ENCODE measurements around the gene SLC29A2. TPM values are rescaled to one million over a fixed set of nuclear protein-coding genes. Genes with fewer than 3 reads are reported as not detected.

Gene SLC29A2
- polyA plus RNA-seq, 1 of the 3 experiments (the other 2 are of a cell fraction) = 3.2 TPM

DNA sequence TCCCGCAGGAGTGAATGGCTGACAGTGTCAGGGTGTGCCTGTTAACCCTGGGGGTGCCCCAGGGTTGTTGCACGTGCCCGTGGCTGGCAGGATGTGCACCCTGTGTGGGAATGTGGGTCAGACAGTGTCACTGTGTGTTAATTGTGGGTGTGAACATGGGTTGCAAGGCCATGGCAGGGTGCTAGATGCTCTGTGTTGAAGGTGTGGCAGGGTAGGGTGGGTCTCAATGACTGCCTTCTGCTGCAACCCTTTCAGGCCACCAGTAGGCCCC, 43.6 kb downstream of the SLC29A2 start:
- ChIA-PET CTCF (interaction anchor here (1.5 kb wide), 1 partner anchor 10 kb away, joined by 4 read pairs; no protein-coding TSS in a partner anchor), POLR2A (no interaction called here)
- no peaks in the 10 kb centered on the region for H3K27me3 ChIP-seq (ENCODE audit: insufficient read depth)
- H3K9ac ChIP-seq = no peak overlapping the region
- no peak for DNase-seq
- peak overlapping the region; percentile 13 to 80; a peak in 3 of 4 replicates for H3K27ac ChIP-seq (ENCODE audit: low read depth in 2 of 2, low read length in 1 of 2)
- no peaks in the 10 kb centered on the region for H3K9me3 ChIP-seq
- H3K4me2 ChIP-seq = peak overlapping the region; percentile 66; the same call in 1 of the 2 replicates
- TF ChIP-seq, protein P1, sequence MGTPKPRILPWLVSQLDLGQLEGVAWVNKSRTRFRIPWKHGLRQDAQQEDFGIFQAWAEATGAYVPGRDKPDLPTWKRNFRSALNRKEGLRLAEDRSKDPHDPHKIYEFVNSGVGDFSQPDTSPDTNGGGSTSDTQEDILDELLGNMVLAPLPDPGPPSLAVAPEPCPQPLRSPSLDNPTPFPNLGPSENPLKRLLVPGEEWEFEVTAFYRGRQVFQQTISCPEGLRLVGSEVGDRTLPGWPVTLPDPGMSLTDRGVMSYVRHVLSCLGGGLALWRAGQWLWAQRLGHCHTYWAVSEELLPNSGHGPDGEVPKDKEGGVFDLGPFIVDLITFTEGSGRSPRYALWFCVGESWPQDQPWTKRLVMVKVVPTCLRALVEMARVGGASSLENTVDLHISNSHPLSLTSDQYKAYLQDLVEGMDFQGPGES (IDR thresholded peaks at IDR 0.05; ENCODE audit: low read depth, low read length) = no peak
- TF ChIP-seq, protein P2, sequence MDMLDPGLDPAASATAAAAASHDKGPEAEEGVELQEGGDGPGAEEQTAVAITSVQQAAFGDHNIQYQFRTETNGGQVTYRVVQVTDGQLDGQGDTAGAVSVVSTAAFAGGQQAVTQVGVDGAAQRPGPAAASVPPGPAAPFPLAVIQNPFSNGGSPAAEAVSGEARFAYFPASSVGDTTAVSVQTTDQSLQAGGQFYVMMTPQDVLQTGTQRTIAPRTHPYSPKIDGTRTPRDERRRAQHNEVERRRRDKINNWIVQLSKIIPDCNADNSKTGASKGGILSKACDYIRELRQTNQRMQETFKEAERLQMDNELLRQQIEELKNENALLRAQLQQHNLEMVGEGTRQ (IDR thresholded peaks at IDR 0.05; ENCODE audit: borderline replicate concordance, low read depth, low read length) = no peak
- TF ChIP-seq, protein P3, sequence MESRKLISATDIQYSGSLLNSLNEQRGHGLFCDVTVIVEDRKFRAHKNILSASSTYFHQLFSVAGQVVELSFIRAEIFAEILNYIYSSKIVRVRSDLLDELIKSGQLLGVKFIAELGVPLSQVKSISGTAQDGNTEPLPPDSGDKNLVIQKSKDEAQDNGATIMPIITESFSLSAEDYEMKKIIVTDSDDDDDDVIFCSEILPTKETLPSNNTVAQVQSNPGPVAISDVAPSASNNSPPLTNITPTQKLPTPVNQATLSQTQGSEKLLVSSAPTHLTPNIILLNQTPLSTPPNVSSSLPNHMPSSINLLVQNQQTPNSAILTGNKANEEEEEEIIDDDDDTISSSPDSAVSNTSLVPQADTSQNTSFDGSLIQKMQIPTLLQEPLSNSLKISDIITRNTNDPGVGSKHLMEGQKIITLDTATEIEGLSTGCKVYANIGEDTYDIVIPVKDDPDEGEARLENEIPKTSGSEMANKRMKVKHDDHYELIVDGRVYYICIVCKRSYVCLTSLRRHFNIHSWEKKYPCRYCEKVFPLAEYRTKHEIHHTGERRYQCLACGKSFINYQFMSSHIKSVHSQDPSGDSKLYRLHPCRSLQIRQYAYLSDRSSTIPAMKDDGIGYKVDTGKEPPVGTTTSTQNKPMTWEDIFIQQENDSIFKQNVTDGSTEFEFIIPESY (IDR thresholded peaks at IDR 0.05; ENCODE audit: borderline replicate concordance, low read depth) = no peak
- TF ChIP-seq, protein P4, sequence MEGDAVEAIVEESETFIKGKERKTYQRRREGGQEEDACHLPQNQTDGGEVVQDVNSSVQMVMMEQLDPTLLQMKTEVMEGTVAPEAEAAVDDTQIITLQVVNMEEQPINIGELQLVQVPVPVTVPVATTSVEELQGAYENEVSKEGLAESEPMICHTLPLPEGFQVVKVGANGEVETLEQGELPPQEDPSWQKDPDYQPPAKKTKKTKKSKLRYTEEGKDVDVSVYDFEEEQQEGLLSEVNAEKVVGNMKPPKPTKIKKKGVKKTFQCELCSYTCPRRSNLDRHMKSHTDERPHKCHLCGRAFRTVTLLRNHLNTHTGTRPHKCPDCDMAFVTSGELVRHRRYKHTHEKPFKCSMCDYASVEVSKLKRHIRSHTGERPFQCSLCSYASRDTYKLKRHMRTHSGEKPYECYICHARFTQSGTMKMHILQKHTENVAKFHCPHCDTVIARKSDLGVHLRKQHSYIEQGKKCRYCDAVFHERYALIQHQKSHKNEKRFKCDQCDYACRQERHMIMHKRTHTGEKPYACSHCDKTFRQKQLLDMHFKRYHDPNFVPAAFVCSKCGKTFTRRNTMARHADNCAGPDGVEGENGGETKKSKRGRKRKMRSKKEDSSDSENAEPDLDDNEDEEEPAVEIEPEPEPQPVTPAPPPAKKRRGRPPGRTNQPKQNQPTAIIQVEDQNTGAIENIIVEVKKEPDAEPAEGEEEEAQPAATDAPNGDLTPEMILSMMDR (IDR thresholded peaks at IDR 0.05) = no peak
- 67% methylated on average over 1 of the region's 3 CpGs for WGBS (ENCODE audit: low lambda C conversion rate)
- H3K36me3 ChIP-seq (replicated peaks in 1 of 2; ENCODE audit: control insufficient read depth in 1 of 2, insufficient read depth in 2 of 2, low read length in 1 of 2) = peaks cover 2 to 11% of the 10 kb centered on the region in 2 experiments
- H2AFZ ChIP-seq (ENCODE audit: low read depth) = no peak overlapping the region
- H3K79me2 ChIP-seq (ENCODE audit: insufficient read depth) = no peaks in the 10 kb centered on the region
- peaks cover 28 to 36% of the 10 kb centered on the region in 2 experiments; a peak in 3 of 4 replicates for H3K4me1 ChIP-seq (ENCODE audit: control insufficient read depth in 1 of 2, insufficient read depth in 2 of 2, low read depth in 1 of 2, low read length in 1 of 2)
- H3K4me3 ChIP-seq (ENCODE audit: low read depth in 2 of 2, low read length in 1 of 2) = no peak overlapping the region; a peak in 1 of 4 replicates
- H3F3A ChIP-seq (replicated peaks; ENCODE audit: insufficient read depth) = peaks cover 9% of the 10 kb centered on the region
- no peaks in the 10 kb centered on the region for H4K20me1 ChIP-seq (ENCODE audit: insufficient read depth)
- no peaks in the 10 kb centered on the region for H3K9me2 ChIP-seq

DNA sequence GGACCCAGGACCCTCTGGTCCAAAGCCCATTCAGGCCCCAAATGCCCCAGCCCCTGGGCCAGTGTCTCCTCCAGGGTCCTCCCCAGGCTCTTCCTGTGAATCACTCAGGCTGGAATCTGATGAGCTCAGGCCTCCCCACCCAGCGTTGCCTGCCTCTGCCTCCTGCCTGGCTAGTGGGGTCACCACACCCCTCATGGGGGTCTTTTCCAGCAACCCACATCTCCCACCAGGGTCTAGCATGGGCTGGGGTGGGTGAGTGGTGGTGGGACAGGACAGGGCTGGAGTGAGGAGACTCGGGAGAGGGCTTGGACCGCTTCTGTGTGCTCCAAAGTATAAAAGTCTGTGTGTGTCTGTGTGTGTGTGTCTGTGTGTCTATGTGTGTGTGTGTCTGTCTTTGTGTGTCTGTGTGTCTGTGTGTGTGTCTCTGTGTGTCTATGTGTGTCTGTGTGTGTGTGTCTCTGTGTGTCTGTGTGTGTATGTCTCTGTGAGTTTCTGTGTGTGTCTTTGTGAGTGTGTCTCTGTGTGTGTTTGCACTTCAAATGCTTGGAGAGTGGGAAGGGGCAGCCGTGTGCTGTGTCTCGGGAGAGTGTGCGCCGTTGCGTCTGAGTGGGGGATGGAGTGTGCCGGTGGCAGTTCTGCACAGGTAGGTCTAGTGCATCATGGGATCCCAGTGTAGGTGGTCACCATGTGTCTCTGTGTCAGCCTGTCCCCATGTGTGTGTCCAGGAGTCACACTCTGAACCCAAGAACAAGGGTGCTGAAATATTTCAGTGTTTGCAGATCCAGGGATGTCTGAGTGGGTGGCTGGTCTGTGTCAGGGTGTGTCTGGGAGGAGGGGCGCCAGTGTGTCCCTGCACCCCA, 44.2 kb downstream of the SLC29A2 start:
- Histone ChIP-seq H3K4me1 (ENCODE audit: control insufficient read depth in 1 of 2, insufficient read depth in 2 of 2, low read depth in 1 of 2, low read length in 1 of 2) (peaks cover 28 to 36% of the 10 kb centered on the region in 2 experiments; a peak in 3 of 4 replicates), H3K4me2 (peak overlapping the region; percentile 66), H3K36me3 (replicated peaks in 1 of 2; ENCODE audit: control insufficient read depth in 1 of 2, insufficient read depth in 2 of 2, low read length in 1 of 2) (peaks cover 0 to 6% of the 10 kb centered on the region in 2 experiments), H3K9me2 (no peaks in the 10 kb centered on the region), H3F3A (replicated peaks; ENCODE audit: insufficient read depth) (peaks cover 9% of the 10 kb centered on the region), H3K9me3 (no peaks in the 10 kb centered on the region), H3K79me2 (ENCODE audit: insufficient read depth) (no peaks in the 10 kb centered on the region), H2AFZ (ENCODE audit: low read depth) (no peak overlapping the region), H3K4me3 (ENCODE audit: low read depth in 2 of 2, low read length in 1 of 2) (no peak overlapping the region), H3K27me3 (ENCODE audit: insufficient read depth) (no peaks in the 10 kb centered on the region), H3K9ac (peak overlapping the region; percentile 62), H3K27ac (ENCODE audit: low read depth in 2 of 2, low read length in 1 of 2) (peak overlapping the region; percentile 73 to 80), H4K20me1 (ENCODE audit: insufficient read depth) (no peaks in the 10 kb centered on the region)
- WGBS (ENCODE audit: low lambda C conversion rate) = 73% methylated on average over 9 of the region's 10 CpGs
- CTCF ChIA-PET = interaction anchor here (0.7 to 1.8 kb wide), 9 partner anchors 9 to 61 kb away, joined by 3 to 46 read pairs (median 4); partner anchors contain the start of genes CD248 and RIN1
- TF ChIP-seq TCF12 (IDR thresholded peaks at IDR 0.05) (peak; percentile 25; the same call in 1 of the 2 replicates), RCOR1 (IDR thresholded peaks at IDR 0.05; ENCODE audit: low read length) (no peak), FOSL2 (IDR thresholded peaks at IDR 0.05; ENCODE audit: borderline replicate concordance, low read depth) (peak; percentile 57; the same call in 1 of the 2 replicates), EP300 (IDR thresholded peaks at IDR 0.05; ENCODE audit: borderline replicate concordance in 1 of 2, low read depth in 1 of 2, low read length in 1 of 2) (peak in 1 of 2 experiments; percentile 26; a peak in 1 of 4 replicates), TEAD4 (IDR thresholded peaks at IDR 0.05; ENCODE audit: borderline replicate concordance, insufficient read depth) (0 out of 2 replicates have a peak, but pooled peaks have one; percentile 46)
- TF ChIP-seq, protein P4 (IDR thresholded peaks at IDR 0.05) = 0 out of 2 replicates have a peak, but pooled peaks have one; percentile 6
- TF ChIP-seq, protein P5, sequence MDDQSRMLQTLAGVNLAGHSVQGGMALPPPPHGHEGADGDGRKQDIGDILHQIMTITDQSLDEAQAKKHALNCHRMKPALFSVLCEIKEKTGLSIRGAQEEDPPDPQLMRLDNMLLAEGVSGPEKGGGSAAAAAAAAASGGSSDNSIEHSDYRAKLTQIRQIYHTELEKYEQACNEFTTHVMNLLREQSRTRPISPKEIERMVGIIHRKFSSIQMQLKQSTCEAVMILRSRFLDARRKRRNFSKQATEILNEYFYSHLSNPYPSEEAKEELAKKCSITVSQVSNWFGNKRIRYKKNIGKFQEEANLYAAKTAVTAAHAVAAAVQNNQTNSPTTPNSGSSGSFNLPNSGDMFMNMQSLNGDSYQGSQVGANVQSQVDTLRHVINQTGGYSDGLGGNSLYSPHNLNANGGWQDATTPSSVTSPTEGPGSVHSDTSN (IDR thresholded peaks at IDR 0.05) = no peak
- POLR2A ChIA-PET = interaction anchor here (1.3 to 1.8 kb wide), 2 partner anchors 10 to 15 kb away, joined by 10 to 17 read pairs; partner anchors contain the start of gene CD248
- DNase-seq = peak; percentile 33

Data from SK-N-SH (cell line).